Measurements from ENCODE around the gene MYLK4. TPM values are rescaled to one million over a fixed set of nuclear protein-coding genes. Genes with fewer than 3 reads are reported as not detected.

Gene MYLK4
- polyA plus RNA-seq, 1 donor from 2014 or later = 1.3 TPM

GRCh38 chr6:2686515-2686914 lies 64.2 kb downstream of the MYLK4 start:
- Histone ChIP-seq H4K20me1 (ENCODE audit: insufficient read depth) (no peaks in the 10 kb centered on the region), H3K4me2 (ENCODE audit: low read length) (no peak overlapping the region), H3K36me3 (ENCODE audit: insufficient read depth, low read length) (no peaks in the 10 kb centered on the region), H3K9me2 (ENCODE audit: insufficient read depth, low read length) (no peaks in the 10 kb centered on the region), H3K9ac (ENCODE audit: low read length) (no peak overlapping the region), H3K27me3 (ENCODE audit: insufficient read depth, low read depth, low read length) (no peaks in the 10 kb centered on the region), H2AFZ (ENCODE audit: low read depth, low read length) (no peak overlapping the region), H3K9me3 (ENCODE audit: low read length) (no peaks in the 10 kb centered on the region), H3K79me2 (replicated peaks; ENCODE audit: insufficient read depth, low read length) (no peaks in the 10 kb centered on the region), H3K4me3 (ENCODE audit: low read length) (no peak overlapping the region), H3K27ac (ENCODE audit: low read length) (no peak overlapping the region), H3F3A (ENCODE audit: insufficient read depth, low read length, poor library complexity, severe bottlenecking) (no peaks in the 10 kb centered on the region)
- TF ChIP-seq POLR2AphosphoS5 (IDR thresholded peaks at IDR 0.05) (no peak), SMC3 (conservative IDR thresholded peaks at IDR 0.05; ENCODE audit: poor library complexity) (no peak), MXI1 (conservative IDR thresholded peaks at IDR 0.05; ENCODE audit: poor library complexity, severe bottlenecking) (no peak), EZH2 (IDR thresholded peaks at IDR 0.05; ENCODE audit: borderline replicate concordance, insufficient read depth, low read length, poor library complexity, severe bottlenecking) (no peak), RAD21 (conservative IDR thresholded peaks at IDR 0.05) (no peak), TAF1 (IDR thresholded peaks at IDR 0.05; ENCODE audit: low read depth) (no peak), EP300 (conservative IDR thresholded peaks at IDR 0.05; ENCODE audit: poor library complexity, severe bottlenecking) (no peak), CTCF (IDR thresholded peaks at IDR 0.05; ENCODE audit: poor library complexity, severe bottlenecking) (no peak)
- TF ChIP-seq, protein P1, sequence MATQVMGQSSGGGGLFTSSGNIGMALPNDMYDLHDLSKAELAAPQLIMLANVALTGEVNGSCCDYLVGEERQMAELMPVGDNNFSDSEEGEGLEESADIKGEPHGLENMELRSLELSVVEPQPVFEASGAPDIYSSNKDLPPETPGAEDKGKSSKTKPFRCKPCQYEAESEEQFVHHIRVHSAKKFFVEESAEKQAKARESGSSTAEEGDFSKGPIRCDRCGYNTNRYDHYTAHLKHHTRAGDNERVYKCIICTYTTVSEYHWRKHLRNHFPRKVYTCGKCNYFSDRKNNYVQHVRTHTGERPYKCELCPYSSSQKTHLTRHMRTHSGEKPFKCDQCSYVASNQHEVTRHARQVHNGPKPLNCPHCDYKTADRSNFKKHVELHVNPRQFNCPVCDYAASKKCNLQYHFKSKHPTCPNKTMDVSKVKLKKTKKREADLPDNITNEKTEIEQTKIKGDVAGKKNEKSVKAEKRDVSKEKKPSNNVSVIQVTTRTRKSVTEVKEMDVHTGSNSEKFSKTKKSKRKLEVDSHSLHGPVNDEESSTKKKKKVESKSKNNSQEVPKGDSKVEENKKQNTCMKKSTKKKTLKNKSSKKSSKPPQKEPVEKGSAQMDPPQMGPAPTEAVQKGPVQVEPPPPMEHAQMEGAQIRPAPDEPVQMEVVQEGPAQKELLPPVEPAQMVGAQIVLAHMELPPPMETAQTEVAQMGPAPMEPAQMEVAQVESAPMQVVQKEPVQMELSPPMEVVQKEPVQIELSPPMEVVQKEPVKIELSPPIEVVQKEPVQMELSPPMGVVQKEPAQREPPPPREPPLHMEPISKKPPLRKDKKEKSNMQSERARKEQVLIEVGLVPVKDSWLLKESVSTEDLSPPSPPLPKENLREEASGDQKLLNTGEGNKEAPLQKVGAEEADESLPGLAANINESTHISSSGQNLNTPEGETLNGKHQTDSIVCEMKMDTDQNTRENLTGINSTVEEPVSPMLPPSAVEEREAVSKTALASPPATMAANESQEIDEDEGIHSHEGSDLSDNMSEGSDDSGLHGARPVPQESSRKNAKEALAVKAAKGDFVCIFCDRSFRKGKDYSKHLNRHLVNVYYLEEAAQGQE (IDR thresholded peaks at IDR 0.05; ENCODE audit: borderline replicate concordance) = no peak

GRCh38 chr6:2684766-2685754 lies 65.7 kb downstream of the MYLK4 start:
- Histone ChIP-seq H3K9ac (ENCODE audit: low read length) (no peak overlapping the region), H3K9me3 (ENCODE audit: low read length) (no peaks in the 10 kb centered on the region), H3F3A (ENCODE audit: insufficient read depth, low read length, poor library complexity, severe bottlenecking) (no peaks in the 10 kb centered on the region), H3K27ac (ENCODE audit: low read length) (no peak overlapping the region), H3K27me3 (ENCODE audit: insufficient read depth, low read depth, low read length) (no peaks in the 10 kb centered on the region), H4K20me1 (ENCODE audit: insufficient read depth) (no peaks in the 10 kb centered on the region), H3K79me2 (replicated peaks; ENCODE audit: insufficient read depth, low read length) (no peaks in the 10 kb centered on the region), H3K36me3 (ENCODE audit: insufficient read depth, low read length) (no peaks in the 10 kb centered on the region), H3K4me2 (ENCODE audit: low read length) (no peak overlapping the region), H3K9me2 (ENCODE audit: insufficient read depth, low read length) (no peaks in the 10 kb centered on the region), H3K4me3 (ENCODE audit: low read length) (no peak overlapping the region), H2AFZ (ENCODE audit: low read depth, low read length) (no peak overlapping the region)
- TF ChIP-seq SMC3 (conservative IDR thresholded peaks at IDR 0.05; ENCODE audit: poor library complexity) (no peak), CTCF (IDR thresholded peaks at IDR 0.05; ENCODE audit: poor library complexity, severe bottlenecking) (no peak), TAF1 (IDR thresholded peaks at IDR 0.05; ENCODE audit: low read depth) (no peak), EZH2 (IDR thresholded peaks at IDR 0.05; ENCODE audit: borderline replicate concordance, insufficient read depth, low read length, poor library complexity, severe bottlenecking) (no peak), MXI1 (conservative IDR thresholded peaks at IDR 0.05; ENCODE audit: poor library complexity, severe bottlenecking) (no peak), POLR2AphosphoS5 (IDR thresholded peaks at IDR 0.05) (no peak), RAD21 (conservative IDR thresholded peaks at IDR 0.05) (no peak), EP300 (conservative IDR thresholded peaks at IDR 0.05; ENCODE audit: poor library complexity, severe bottlenecking) (no peak)
- TF ChIP-seq, protein P1 (IDR thresholded peaks at IDR 0.05; ENCODE audit: borderline replicate concordance) = no peak
